SKM-1 (cell line): ENCODE results near the gene TELO2.

Source experiments
- DNase-seq: peaks from one replicate; lab custom pipeline; 2025; ENCODE audit not compliant: unreplicated experiment; lab: John Stamatoyannopoulos, UW

TELO2 gene

DNA sequence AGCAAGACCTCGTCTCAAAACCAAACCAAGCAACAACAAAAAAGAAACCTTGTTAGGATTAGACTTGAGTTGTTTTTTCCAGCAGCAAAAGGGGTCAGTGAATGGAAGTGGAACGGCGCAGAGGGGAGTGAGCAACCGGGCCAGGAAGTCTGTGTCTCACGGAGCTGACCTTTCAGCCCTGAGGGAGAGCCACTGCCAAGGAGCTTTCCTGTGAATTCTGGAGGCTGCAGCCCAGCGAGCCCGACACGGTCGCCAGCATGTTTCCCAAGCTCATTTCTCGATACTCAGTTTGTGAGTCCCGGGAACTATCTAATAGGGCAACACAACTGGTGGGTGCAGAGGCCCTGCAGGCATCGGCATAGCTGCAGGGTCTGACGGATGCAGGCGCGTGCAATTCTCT lies 19.6 kb downstream of the TELO2 start:
- no peak for DNase-seq

DNA sequence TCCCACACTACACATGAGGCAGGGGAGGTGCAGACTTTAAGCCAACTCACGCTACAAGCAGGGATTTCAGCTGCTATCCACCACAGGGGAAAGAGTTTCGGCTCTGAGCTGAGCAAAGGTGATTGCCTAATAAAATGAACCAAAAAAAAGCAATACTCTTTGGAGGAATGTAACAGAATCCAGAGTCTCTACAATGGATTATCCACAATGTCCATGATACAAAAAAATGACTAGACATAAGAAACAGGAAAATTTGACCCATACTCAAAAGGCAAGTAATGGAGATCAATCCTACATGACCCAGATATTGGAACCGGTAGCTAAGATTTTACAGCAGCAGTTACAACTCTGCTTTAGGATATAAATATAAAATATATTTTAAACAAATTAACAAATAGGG lies 21.3 kb downstream of the TELO2 start:
- DNase-seq: no peak

DNA sequence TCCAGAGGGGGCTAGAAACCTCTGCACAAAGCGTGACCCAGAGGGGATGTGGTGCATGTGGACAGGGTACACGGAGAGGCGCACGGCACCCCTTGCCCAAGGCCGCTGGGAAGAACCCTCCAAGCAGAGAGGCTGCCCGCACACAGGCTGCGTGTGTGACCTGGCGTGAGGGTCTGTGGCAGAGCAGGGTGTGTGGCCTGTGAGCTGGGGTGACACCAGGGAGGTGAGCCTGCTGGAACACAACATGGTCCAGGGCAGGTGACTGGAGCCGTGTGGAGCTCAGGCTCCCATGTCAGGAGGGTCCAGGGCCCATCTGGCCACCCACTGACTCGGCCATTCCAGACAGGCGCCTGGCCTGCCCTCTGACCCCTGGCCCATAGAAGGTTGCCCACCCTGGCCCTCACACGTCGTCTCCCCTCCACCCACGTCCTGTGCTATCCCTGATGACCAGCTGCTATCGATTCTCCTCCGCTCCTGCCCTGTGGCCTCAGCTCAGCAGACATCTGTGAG lies 25.5 kb downstream of the TELO2 start:
- DNase-seq: no peak

DNA sequence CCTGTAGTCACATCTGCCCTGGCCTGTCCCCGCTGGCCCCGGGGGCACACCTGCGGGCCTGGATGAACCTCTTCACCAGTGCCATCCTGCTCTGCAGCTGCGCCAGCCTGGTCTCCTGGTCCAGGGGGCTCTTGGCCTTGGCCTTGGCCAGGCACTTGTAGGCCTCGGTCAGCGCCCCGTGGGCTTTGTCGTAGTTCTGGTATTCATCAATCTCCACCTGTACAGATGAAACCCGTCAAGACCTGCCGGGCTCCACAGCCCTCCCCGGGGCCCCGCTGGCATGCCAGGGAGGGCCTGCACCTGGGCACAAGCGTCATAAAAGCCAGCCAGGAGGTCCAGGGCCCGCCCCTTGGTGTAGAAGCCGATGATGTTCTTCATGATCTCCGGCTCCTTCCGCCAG lies 26.7 kb downstream of the TELO2 start:
- no peak for DNase-seq

DNA sequence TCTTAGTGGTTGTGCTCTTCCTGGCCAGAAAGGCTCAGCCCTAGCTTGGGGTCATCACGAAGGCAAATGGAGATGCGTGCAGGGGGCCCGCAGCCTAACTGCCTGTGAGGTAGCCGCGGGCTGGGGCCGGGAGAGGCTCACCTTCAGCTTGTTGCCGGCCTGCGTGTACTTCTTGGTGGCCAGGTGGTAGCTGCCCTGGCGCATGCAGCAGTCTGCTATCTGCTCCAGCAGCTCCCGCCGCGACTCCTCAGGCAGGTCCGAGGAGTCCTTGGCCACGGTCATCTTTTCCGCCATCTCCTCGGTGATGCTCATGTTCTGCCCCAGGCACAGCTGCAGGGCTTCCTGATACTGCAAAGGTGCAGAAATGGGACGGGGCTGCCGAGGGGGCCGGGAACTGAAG lies 27.3 kb downstream of the TELO2 start:
- no peak for DNase-seq

DNA sequence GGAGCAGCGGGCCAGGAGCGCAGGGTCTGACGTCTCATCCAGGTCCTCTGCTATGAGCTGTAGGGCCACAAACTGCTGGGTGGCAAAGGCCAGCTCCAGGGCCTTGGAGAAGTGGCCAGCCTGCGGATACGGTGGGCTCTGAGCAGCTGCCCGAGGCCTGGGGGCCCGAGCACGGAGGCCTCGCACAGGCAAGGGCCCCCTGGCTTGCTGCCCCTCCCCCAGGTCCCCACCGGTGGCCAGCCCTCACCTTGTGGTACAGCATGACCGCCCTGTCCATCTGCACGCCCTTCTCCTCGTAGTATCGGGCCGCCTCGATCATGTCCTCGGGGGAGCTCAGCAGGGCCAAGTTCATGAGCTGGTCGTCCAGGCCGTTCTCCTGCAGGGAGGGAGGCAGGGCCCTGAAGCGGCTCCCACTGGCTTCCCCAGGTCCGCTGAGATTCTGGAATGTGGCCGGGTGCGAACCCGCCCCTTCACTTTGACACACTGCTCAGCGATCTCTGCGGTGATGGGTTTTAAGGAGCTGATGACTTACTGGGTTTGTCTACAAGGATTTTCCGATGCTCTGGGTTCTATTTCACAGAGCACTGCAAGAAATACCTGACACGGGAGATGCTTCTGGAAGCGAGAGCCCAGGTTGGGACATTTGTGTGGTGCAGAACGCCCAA lies 30.6 kb downstream of the TELO2 start:
- no peak for DNase-seq

DNA sequence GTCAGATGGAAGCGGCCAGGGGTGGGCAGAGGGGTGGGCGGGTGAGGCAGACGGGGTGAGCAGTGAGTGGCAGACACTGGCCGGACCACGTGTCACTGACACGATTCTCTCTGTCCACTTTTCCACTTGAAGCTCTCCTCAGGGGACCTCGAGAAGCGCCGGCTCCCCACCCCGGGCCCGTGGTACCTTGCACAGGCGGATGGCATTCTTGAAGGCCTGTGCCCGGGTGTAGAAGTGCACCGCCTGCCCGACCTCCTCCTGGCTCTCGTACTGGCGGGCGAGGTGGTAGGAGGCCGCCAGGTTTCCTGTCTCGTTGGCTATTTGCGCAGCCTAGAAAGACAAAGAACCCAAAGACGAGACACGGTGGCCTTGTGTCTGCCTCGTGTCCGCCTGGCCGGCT lies 31.2 kb downstream of the TELO2 start:
- DNase-seq: no peak

DNA sequence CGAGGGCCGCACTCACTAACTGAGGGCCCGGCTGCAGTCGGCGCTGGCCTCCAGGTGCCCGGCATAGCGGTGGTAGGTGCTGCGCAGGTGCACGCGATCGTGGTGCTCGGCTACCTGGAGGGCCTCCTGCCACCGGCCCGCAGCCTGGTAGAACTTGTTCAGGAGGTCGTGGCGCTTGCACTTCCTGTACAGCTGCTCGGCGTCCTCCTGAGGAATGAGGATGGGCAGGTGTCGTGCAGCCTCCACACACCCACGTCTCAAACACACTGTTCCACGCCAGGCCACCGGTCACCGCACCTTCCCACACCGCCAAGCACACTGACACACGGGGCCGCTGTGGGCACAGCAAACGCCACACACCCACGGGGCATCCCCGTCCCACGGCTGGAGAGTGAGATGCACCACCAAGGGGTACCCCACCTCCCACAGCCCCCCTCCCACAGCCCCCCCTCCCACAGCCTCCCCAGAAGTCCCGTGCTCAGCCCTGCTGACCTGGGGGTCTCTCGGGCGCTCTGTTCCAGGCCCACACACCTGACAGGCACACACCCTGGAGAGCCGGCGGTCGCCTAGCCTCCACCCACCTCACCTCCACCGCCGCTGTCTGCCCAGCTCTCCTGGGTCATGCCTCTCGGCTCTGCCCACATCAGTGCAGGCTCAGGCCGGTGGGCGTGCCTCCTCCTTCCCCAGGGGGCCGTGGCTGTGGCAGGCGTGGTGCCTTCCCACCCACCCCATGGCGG lies 32.9 kb downstream of the TELO2 start:
- DNase-seq: no peak

DNA sequence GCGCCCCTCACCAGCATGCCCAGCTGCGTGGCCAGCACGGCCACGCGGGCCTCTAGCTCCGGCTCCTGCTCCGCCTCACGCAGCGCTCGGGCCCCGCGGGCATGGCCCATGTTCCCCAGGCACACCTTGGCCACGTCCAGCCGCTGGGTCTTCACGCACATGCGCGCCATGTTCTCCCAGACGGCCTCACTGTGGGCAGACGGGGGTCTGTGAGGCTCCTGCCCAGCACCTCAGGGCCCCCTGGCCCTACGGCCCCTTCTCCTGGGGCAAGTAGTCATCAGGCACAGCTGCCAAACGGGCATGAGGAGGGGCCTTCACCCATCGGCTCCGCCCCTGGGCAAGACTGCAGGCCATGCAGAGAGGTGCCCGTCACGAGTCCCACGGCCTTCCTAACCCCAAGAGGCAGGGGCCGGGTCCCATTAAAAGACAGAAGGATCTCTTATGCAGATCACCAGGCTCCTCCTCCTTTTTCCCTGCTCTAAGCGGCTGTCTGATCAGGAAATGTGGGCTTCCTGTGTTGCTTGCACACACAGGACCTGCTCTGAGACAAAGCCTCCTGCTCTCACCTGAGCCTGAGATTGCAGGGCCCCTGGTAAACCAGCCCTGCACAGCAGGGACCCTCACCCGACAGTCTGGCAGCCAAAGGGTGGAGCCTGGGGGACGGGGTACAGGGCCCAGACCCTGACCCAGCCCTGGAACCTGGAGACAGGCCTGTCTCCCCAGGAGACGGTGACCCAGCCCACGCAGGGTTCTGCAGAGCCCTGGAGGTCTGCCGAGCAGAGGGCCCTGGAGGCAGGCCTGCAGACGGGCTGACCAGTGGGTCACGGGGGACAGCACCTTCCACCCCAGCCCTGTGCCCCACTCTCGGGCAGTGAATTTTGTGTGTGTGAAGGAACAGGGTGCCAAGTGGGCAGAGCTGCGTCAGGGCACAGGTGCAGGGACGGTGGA lies 33.7 kb downstream of the TELO2 start:
- no peak for DNase-seq

DNA sequence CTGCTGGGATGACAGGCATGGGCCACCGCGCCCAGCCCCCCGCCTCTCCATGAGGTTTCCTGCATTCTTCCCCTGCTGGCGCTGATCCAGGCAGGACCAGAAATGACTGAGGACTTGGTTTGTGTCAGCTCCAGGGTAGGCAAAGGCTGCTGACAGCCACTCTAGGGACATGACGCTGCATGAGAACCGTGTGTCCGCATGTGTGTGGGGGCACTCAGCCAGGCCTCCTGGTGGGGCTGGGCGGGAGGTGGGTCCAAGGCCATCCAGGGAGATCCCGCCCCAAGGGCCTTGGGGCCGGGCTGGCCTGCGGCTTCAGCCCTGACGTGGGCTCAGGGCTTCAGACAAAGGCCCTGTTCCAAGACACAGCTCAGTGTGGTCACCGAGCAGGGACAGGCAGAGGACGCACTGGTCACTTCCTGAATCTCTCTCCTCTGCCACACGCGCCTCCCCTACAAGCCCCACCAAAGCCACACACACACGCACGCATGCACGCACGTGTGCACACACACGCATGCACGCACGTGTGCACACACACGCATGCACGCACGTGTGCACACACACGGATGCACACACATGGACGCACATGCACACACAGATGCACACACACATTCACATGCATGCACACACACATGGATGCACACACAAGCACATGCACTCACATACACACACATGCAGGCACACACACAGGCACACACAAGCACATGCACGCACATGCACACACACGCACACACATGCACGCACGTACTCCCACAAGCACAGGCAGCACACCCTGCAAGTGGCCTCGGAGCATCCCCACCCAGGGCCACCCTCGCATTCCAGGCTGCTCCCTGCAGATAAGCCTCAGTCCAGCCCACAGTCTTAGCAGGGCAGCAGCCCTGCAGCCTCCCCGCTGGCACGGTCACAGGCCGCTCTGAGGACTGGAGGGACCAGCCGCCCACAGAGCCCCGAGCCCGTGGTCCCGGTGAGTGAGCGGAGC lies 35.0 kb downstream of the TELO2 start:
- DNase-seq: no peak

DNA sequence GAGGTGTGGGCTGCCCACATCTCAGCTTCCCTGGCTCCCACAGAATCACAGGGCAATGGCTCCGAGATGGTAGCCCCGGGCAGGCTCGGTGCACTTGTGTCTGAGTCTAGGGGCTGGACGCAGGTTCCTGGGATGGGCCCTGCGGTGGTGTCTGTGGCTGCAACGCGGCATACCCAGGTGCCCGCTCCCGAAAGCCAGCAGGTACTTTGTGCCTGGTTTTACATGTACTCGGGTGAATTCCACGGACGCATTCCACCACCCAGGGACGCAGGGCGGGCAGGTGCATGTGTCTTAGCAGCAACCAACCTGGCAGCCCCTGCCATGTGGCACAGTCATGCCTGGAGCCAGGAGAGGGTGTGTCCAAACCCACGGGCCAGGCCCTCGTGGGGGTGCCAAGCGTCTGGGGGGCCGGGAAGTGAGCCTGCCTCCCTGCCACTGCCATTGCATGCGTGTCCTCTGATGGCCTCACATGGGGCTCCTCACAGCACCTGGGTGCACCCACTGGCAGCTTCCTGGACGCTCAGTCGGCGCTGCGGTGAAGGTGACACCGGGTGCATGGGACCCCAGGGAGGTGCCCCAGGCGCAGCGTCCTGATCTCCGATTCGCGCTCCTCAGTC lies 35.9 kb downstream of the TELO2 start:
- DNase-seq: no peak

DNA sequence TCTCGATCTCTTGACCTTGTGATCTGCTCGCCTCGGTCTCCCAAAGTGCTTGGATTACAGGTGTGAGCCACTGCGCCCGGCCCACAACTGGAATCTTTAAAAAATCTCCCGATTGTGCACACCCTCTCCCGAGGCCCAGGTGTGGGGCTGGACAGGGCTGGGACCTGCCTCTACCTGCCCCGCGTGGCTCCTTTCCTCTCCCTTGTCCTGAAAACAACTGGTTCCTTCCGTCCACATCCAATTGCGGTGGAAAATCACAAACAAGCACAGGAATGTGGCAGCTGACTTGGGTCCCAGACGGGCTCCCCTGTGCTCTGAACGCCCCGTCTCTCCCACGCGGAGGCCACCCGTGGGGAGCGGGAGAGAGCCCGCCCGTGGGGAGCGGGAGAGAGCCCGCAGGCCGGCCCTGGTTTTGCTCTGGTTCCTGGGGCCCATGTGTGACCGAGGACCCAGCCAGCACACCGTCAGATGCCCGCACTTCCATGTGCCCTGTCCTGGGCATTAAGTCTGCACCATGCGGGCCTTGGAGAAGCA lies 37.3 kb downstream of the TELO2 start:
- no peak for DNase-seq

DNA sequence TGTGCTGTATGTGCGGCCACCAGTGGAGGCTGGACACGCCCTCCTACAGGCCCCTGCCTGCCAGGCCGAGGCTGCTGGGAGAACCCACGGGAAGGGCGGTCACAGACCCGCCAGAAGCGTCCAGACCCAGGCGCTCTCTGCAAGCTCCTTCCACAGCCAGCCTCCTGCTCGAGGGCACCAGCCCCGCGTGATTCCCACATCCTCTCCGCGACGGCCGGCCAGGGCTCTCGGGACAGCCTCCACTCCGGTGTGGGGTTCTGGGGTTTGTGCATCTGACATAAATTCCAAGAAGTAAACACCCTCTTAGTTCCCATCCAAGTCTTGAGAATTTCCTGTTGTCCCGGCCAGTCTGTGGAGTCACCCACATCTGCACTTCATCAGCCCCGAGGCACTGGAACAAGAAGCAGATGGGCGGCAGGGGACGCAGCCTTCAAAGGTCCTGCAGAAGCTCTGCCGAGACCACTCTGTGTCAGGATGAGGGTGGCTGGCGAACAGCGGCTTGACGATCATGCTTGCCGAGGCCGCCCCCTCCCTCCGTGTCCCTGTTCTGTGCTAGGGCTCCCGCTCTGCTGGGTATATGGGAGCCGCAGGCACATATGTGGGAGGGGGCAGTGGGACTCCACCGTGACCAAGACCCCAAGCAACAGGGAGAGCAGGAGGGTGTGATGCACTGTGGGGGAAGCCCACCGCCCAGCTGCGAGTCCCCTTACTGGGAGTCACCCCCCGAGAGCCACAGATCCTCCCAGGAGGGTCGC lies 37.9 kb downstream of the TELO2 start:
- no peak for DNase-seq

DNA sequence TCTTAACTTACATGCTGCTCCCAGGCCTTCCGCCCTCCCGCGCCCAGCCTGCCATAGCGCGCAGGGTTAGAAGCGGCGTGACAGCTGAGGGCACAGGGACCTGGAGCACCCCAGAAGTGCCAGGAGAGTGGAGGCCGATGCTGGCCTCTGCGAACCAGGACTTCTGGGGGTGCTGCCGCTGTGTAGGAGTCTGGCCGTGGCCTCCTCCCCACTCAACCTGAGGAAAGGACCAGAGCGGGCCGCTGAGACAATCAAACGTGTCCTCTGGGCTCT lies 38.4 kb downstream of the TELO2 start:
- DNase-seq: no peak

DNA sequence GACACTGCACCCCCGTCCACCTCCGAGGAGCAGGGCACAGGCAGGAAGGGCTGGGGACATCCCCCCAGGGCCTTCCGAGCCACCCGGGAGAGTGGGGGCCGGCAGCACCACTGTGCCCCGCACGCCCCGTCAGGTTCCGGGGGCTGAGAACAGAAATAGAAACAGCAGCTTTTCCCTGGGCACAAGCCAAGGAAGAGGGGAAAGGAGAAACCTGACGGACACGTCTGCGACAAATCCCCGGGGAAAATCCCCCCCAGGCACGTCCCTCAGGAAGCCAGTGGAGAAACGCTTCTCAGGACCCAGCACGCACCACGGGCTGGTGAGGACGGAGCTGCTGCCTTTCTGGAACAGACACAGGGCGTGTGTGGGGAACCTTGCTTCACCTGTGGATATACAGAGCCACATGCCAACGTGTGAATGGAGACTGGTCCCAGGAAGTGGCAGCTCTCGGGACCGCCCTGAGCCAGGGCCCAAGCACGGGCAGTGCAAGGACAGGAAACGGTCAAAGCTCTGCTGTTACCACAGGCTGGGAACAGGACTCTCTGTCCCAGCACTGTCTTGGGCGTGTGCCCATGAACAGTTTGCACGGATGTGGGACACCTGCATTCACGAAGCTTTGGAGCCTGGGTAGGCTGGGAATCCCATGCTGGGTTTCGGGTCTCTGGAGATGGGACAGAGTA lies 39.1 kb downstream of the TELO2 start:
- DNase-seq: no peak

DNA sequence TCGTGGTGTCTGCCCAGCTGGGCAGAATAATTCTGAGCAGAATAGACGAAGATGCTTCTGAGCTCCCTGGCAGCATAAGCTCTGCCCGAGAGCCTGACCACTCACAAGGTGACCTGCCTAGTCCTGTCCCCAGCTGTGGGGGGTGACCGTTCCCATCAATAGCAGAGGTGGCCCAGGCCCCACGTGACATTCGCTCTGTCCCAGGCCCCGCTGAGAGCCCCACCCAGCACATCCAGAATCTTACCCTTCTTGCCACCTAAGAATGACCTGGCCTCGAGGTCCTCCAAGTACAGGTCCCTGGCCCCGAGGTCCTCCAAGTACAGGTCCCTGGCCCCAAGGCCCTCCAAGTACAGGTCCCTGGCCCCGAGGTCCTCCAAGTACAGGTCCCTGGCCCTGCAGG lies 39.6 kb downstream of the TELO2 start:
- DNase-seq: no peak

DNA sequence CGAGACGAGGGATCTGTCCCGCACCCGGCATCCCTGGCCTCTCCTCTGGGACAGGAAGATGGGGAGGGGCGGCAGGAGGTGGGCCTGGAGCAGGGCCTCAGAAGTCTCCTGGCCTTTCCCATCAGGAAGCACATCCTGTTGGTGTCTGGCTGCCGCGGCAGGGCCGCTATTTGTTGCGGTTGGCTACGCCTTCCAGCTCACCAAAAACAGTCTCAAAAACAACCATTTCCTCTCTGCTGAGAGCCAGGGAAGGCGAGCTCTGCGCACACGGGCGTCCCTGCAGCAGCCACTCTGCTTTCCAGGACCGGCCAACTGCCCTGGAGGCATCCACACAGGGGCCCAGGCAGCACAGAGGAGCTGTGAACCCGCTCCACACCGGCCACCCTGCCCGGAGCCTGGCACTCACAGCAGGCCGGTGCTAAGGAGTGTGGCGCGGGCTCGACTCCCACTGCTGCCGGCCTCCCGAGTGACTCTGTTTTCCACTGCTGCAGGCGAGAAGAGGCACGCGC lies 40.3 kb downstream of the TELO2 start, which contains the start of gene TMEM204:
TMEM204 (plus strand) TSS at position 224 of the 509 bp plus-strand sequence. CDS start 610 bp downstream, outside the sequence.
- DNase-seq: no peak
